Measurements from ENCODE around the gene ERLIN1. TPM values are rescaled to one million over a fixed set of nuclear protein-coding genes. Genes with fewer than 3 reads are reported as not detected.

Gene ERLIN1
- total and polyA plus RNA-seq, 4 donors: 21.7 to 85.4 (median 70.0) TPM

DNA sequence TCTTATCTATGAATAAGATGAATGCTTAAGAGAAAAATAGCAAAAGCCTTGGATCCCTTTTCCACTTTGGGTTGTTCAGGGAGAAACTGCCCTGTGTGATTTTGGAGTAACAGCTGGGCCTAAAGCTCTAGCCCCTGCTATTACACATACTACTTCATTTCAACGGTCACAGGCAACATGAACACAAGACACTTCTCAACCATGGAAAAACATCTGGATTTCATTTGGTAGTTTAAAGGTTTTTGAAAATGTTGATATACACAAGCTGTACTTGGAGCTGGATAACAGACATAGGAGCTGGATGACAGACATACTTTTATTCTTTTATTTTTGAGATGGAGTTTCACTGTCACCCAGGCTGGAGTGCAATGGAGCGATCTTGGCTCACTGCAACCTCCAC, 46.3 kb upstream of the ERLIN1 start:
- no peaks in the 10 kb centered on the region for H3K27me3 ChIP-seq (ENCODE audit: control insufficient read depth in 4 of 4, insufficient read depth in 4 of 4, low read length in 3 of 4)
- peaks cover 6 to 28% (median 18%) of the 10 kb centered on the region in 4 donors for H3K36me3 ChIP-seq (ENCODE audit: control insufficient read depth in 4 of 4, insufficient read depth in 3 of 4, low read depth in 1 of 4, low read length in 3 of 4)
- H3K4me1 ChIP-seq (ENCODE audit: control insufficient read depth in 4 of 4, insufficient read depth in 4 of 4, low read length in 3 of 4): peaks cover 2 to 17% (median 4%) of the 10 kb centered on the region in 4 donors
- H3K9me3 ChIP-seq (ENCODE audit: control insufficient read depth in 4 of 4, low read length in 3 of 4): no peaks in the 10 kb centered on the region
- TF ChIP-seq JUND (IDR thresholded peaks at IDR 0.05): no peak
- no peak overlapping the region for H3K4me3 ChIP-seq (ENCODE audit: low read depth in 1 of 3, low read length in 3 of 3)
- DNase-seq (ENCODE audit: low spot score): no peak
- no peak overlapping the region for H3K27ac ChIP-seq (ENCODE audit: low read depth in 1 of 2, low read length in 2 of 2)
- WGBS: 92% methylated on average over 2 of the region's 2 CpGs
- H3K9ac ChIP-seq (ENCODE audit: low read depth in 1 of 2, low read length in 2 of 2): no peak overlapping the region

GRCh38 chr10:100229819-100230422, 44.1 kb upstream of the ERLIN1 start:
- peak overlapping the region; percentile 56 to 87 for H3K9ac ChIP-seq (ENCODE audit: low read depth in 1 of 2, low read length in 2 of 2)
- H3K4me3 ChIP-seq (ENCODE audit: low read depth in 1 of 3, low read length in 3 of 3): peak overlapping the region; percentile 86 to 98 (median 89)
- 61% methylated on average over 21 of the region's 21 CpGs for WGBS
- no peaks in the 10 kb centered on the region for H3K27me3 ChIP-seq (ENCODE audit: control insufficient read depth in 4 of 4, insufficient read depth in 4 of 4, low read length in 3 of 4)
- H3K4me1 ChIP-seq (ENCODE audit: control insufficient read depth in 4 of 4, insufficient read depth in 4 of 4, low read length in 3 of 4): peaks cover 2 to 17% (median 4%) of the 10 kb centered on the region in 4 donors
- H3K36me3 ChIP-seq (ENCODE audit: control insufficient read depth in 4 of 4, insufficient read depth in 3 of 4, low read depth in 1 of 4, low read length in 3 of 4): peaks cover 6 to 22% (median 12%) of the 10 kb centered on the region in 4 donors
- H3K27ac ChIP-seq (ENCODE audit: low read depth in 1 of 2, low read length in 2 of 2): peak overlapping the region; percentile 26 to 66
- H3K9me3 ChIP-seq (ENCODE audit: control insufficient read depth in 4 of 4, low read length in 3 of 4): no peaks in the 10 kb centered on the region
- TF ChIP-seq SP1 (IDR thresholded peaks at IDR 0.05) (no peak), GABPA (IDR thresholded peaks at IDR 0.05 in 1 of 2, conservative IDR thresholded peaks at IDR 0.05 in 1 of 2) (no peak), HNF4G (IDR thresholded peaks at IDR 0.05) (no peak), JUND (IDR thresholded peaks at IDR 0.05) (no peak), RAD21 (IDR thresholded peaks at IDR 0.05) (no peak), FOXA2 (IDR thresholded peaks at IDR 0.05) (no peak), YY1 (IDR thresholded peaks at IDR 0.05) (no peak), RXRA (IDR thresholded peaks at IDR 0.05) (no peak), EGR1 (IDR thresholded peaks at IDR 0.05; ENCODE audit: low read depth in 2 of 2) (no peak), TAF1 (conservative IDR thresholded peaks at IDR 0.05) (no peak), HNF4A (conservative IDR thresholded peaks at IDR 0.05) (no peak), MAX (IDR thresholded peaks at IDR 0.05) (no peak), NR2F2 (IDR thresholded peaks at IDR 0.05) (no peak), FOXA1 (IDR thresholded peaks at IDR 0.05) (no peak), ZBTB33 (IDR thresholded peaks at IDR 0.05) (no peak), REST (IDR thresholded peaks at IDR 0.05) (no peak)
- TF ChIP-seq, protein P1, sequence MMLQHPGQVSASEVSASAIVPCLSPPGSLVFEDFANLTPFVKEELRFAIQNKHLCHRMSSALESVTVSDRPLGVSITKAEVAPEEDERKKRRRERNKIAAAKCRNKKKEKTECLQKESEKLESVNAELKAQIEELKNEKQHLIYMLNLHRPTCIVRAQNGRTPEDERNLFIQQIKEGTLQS (IDR thresholded peaks at IDR 0.05): no peak
- TF ChIP-seq, protein P2, sequence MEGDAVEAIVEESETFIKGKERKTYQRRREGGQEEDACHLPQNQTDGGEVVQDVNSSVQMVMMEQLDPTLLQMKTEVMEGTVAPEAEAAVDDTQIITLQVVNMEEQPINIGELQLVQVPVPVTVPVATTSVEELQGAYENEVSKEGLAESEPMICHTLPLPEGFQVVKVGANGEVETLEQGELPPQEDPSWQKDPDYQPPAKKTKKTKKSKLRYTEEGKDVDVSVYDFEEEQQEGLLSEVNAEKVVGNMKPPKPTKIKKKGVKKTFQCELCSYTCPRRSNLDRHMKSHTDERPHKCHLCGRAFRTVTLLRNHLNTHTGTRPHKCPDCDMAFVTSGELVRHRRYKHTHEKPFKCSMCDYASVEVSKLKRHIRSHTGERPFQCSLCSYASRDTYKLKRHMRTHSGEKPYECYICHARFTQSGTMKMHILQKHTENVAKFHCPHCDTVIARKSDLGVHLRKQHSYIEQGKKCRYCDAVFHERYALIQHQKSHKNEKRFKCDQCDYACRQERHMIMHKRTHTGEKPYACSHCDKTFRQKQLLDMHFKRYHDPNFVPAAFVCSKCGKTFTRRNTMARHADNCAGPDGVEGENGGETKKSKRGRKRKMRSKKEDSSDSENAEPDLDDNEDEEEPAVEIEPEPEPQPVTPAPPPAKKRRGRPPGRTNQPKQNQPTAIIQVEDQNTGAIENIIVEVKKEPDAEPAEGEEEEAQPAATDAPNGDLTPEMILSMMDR (IDR thresholded peaks at IDR 0.05; ENCODE audit: low read depth, low read length, missing input control): no peak
- no peak for DNase-seq (ENCODE audit: low spot score)
